Mesendoderm (in vitro differentiated cells): ENCODE results near the gene OGN.
A peak's percentile ranks its signal among the peaks of the same experiment; 100 is the strongest.

ENCODE experiments used
- DNase-seq: peaks from one replicate; pipeline ENCODE4 v3.0.0; 2013
- H2AK5ac ChIP-seq: 2 replicates; pipeline ENCODE4 v1.6.1; 2013; ENCODE audit warnings: low read length, inconsistent platforms
- H2BK120ac ChIP-seq: 2 replicates; pipeline ENCODE4 v1.6.1; 2013; ENCODE audit warnings: low read depth, mild to moderate bottlenecking, low read length, moderate library complexity, mixed read lengths
- H2BK15ac ChIP-seq: replicated peaks from 2 replicates; pipeline ENCODE4 v1.6.1; 2013; ENCODE audit warnings: low read depth, mild to moderate bottlenecking, moderate library complexity
- H2BK5ac ChIP-seq: 2 replicates; pipeline ENCODE4 v1.6.1; 2013; ENCODE audit warnings: low read length, inconsistent platforms
- H3K18ac ChIP-seq: 2 replicates; pipeline ENCODE4 v1.6.1; 2013; ENCODE audit warnings: mild to moderate bottlenecking, low read length, mixed read lengths
- H3K23ac ChIP-seq: one replicate; pipeline ENCODE4 v1.6.1; 2013; ENCODE audit warnings: low read length
- H3K27ac ChIP-seq: 2 replicates; pipeline ENCODE4 v1.5.1; 2013; ENCODE audit warnings: low read depth, mild to moderate bottlenecking, inconsistent platforms, low read length, moderate library complexity
- H3K27me3 ChIP-seq: 2 replicates; pipeline ENCODE4 v1.6.1; 2013; ENCODE audit warnings: low read length, control low read depth, mild to moderate bottlenecking, inconsistent platforms; ENCODE audit not compliant: insufficient read depth, poor library complexity
- H3K36me3 ChIP-seq: 2 replicates; pipeline ENCODE4 v1.6.1; 2013; ENCODE audit warnings: low read length, inconsistent platforms; ENCODE audit not compliant: control insufficient read depth, insufficient read depth
- H3K4ac ChIP-seq: one replicate; pipeline ENCODE4 v1.6.1; 2013; ENCODE audit warnings: low read depth, mild to moderate bottlenecking, low read length, moderate library complexity
- H3K4me1 ChIP-seq: 2 replicates; pipeline ENCODE4 v1.6.1; 2013; ENCODE audit warnings: low read depth, low read length, inconsistent platforms; ENCODE audit not compliant: control insufficient read depth
- H3K4me2 ChIP-seq: 2 replicates; pipeline ENCODE4 v1.6.1; 2013; ENCODE audit warnings: low read length
- H3K4me3 ChIP-seq: 2 replicates; pipeline ENCODE4 v1.5.1; 2013; ENCODE audit warnings: mild to moderate bottlenecking, low read length
- H3K56ac ChIP-seq: one replicate; pipeline ENCODE4 v1.6.1; 2013; ENCODE audit warnings: low read length
- H3K79me1 ChIP-seq: 2 replicates; pipeline ENCODE4 v1.6.1; 2013; ENCODE audit warnings: low read length, inconsistent platforms
- H3K79me2 ChIP-seq: 2 replicates; pipeline ENCODE4 v1.6.1; 2013; ENCODE audit warnings: mild to moderate bottlenecking, low read length; ENCODE audit not compliant: control insufficient read depth, insufficient read depth
- H3K9ac ChIP-seq: 2 replicates; pipeline ENCODE4 v1.6.1; 2013; ENCODE audit warnings: low read length, inconsistent platforms
- H4K5ac ChIP-seq: one replicate; pipeline ENCODE4 v1.6.1; 2013; ENCODE audit warnings: low read length
- H4K8ac ChIP-seq: one replicate; pipeline ENCODE4 v1.6.1; 2013; ENCODE audit warnings: low read depth, mild to moderate bottlenecking, control low read depth, low read length, moderate library complexity
- WGBS: extraction: QIAGEN DNeasy Blood & Tissue Kit; methylation state at CpG from one replicate; pipeline ENCODE4 v1.1.7; 2013; ENCODE audit warnings: low lambda C conversion rate, missing lambda C conversion rate; ENCODE audit not compliant: insufficient coverage; ENCODE audit errors: extremely low coverage; 5-methylcytosine and 5-hydroxymethylcytosine counted together

Gene OGN

GRCh38 chr9:92378865-92379560 is 25.4 kb downstream of the OGN start:
- H3K36me3 ChIP-seq: no peaks in the 10 kb centered on the region
- no peak overlapping the region for H3K18ac ChIP-seq
- no peak overlapping the region for H2BK5ac ChIP-seq
- no peak overlapping the region for H2AK5ac ChIP-seq
- no peaks in the 10 kb centered on the region for H3K79me2 ChIP-seq
- H3K4me2 ChIP-seq: no peak overlapping the region
- H3K4me3 ChIP-seq: no peak overlapping the region
- H3K4ac ChIP-seq: no peak overlapping the region
- H3K4me1 ChIP-seq: peaks cover 6% of the 10 kb centered on the region
- H3K56ac ChIP-seq: no peak overlapping the region
- H3K79me1 ChIP-seq: no peaks in the 10 kb centered on the region
- no peak overlapping the region for H4K8ac ChIP-seq
- peak; percentile 56 for DNase-seq
- H3K9ac ChIP-seq: no peak overlapping the region
- H3K23ac ChIP-seq: no peak overlapping the region
- no peak overlapping the region for H4K5ac ChIP-seq
- no peaks in the 10 kb centered on the region for H3K27me3 ChIP-seq
- H2BK15ac ChIP-seq: no peak overlapping the region
- no peak overlapping the region for H2BK120ac ChIP-seq
- H3K27ac ChIP-seq: no peak overlapping the region
- no CpG with 5 or more reads among the region's 7 CpGs for WGBS

GRCh38 chr9:92377876-92378275 is 26.5 kb downstream of the OGN start:
- Histone ChIP-seq H3K27ac (no peak overlapping the region), H3K4me1 (peaks cover 6% of the 10 kb centered on the region), H2BK15ac (no peak overlapping the region), H2BK120ac (no peak overlapping the region), H3K27me3 (no peaks in the 10 kb centered on the region), H3K79me2 (no peaks in the 10 kb centered on the region), H3K4ac (no peak overlapping the region), H3K36me3 (no peaks in the 10 kb centered on the region), H2BK5ac (no peak overlapping the region), H3K56ac (no peak overlapping the region), H3K9ac (no peak overlapping the region), H3K4me3 (no peak overlapping the region), H4K5ac (no peak overlapping the region), H4K8ac (no peak overlapping the region), H3K4me2 (no peak overlapping the region), H2AK5ac (no peak overlapping the region), H3K79me1 (no peaks in the 10 kb centered on the region), H3K23ac (no peak overlapping the region), H3K18ac (peak overlapping the region; percentile 43)
- WGBS: no CpG with 5 or more reads among the region's 2 CpGs
- DNase-seq: peak; percentile 79

- Histone ChIP-seq H3K18ac (no peak overlapping the region), H3K23ac (no peak overlapping the region), H3K4ac (no peak overlapping the region), H3K79me2 (no peaks in the 10 kb centered on the region), H2BK120ac (no peak overlapping the region), H3K9ac (no peak overlapping the region), H3K79me1 (no peaks in the 10 kb centered on the region), H3K27ac (no peak overlapping the region), H3K27me3 (no peaks in the 10 kb centered on the region), H3K4me1 (peaks cover 2% of the 10 kb centered on the region), H4K5ac (no peak overlapping the region), H3K4me3 (no peak overlapping the region), H3K56ac (no peak overlapping the region), H2AK5ac (no peak overlapping the region), H2BK15ac (no peak overlapping the region), H4K8ac (no peak overlapping the region), H3K36me3 (no peaks in the 10 kb centered on the region), H2BK5ac (no peak overlapping the region), H3K4me2 (no peak overlapping the region)
- no peak for DNase-seq
- WGBS: no CpG with 5 or more reads among the region's 2 CpGs
These were observed 31.2 kb downstream of the OGN start for GRCh38 chr9:92373167-92373566.

GRCh38 chr9:92369075-92369474 is 35.3 kb downstream of the OGN start:
- Histone ChIP-seq H3K4me3 (no peak overlapping the region), H2BK15ac (no peak overlapping the region), H3K4ac (no peak overlapping the region), H3K79me2 (no peaks in the 10 kb centered on the region), H3K79me1 (no peaks in the 10 kb centered on the region), H4K8ac (no peak overlapping the region), H2AK5ac (no peak overlapping the region), H2BK120ac (no peak overlapping the region), H3K56ac (no peak overlapping the region), H3K27ac (no peak overlapping the region), H3K4me2 (no peak overlapping the region), H3K4me1 (no peaks in the 10 kb centered on the region), H4K5ac (no peak overlapping the region), H3K36me3 (no peaks in the 10 kb centered on the region), H2BK5ac (no peak overlapping the region), H3K18ac (no peak overlapping the region), H3K9ac (no peak overlapping the region), H3K23ac (no peak overlapping the region), H3K27me3 (no peaks in the 10 kb centered on the region)
- WGBS: no CpG with 5 or more reads among the region's 2 CpGs
- no peak for DNase-seq

GRCh38 chr9:92360083-92360482 is 44.3 kb downstream of the OGN start:
- no CpG with 5 or more reads among the region's 3 CpGs for WGBS
- Histone ChIP-seq H3K4ac (no peak overlapping the region), H2BK5ac (no peak overlapping the region)

More at GRCh38 chr9:92360083-92360482, 44.3 kb downstream of the OGN start:
- Histone ChIP-seq H3K4me1 (no peaks in the 10 kb centered on the region), H3K27ac (no peak overlapping the region), H3K56ac (no peak overlapping the region), H3K18ac (no peak overlapping the region), H4K5ac (no peak overlapping the region), H2AK5ac (no peak overlapping the region), H2BK15ac (no peak overlapping the region), H2BK120ac (no peak overlapping the region), H3K79me2 (no peaks in the 10 kb centered on the region), H3K9ac (no peak overlapping the region), H3K79me1 (no peaks in the 10 kb centered on the region), H3K4me3 (no peak overlapping the region), H4K8ac (no peak overlapping the region), H3K23ac (no peak overlapping the region), H3K36me3 (no peaks in the 10 kb centered on the region), H3K4me2 (no peak overlapping the region), H3K27me3 (no peaks in the 10 kb centered on the region)
- no peak for DNase-seq
